Measurements from ENCODE around the gene FHIP2A.
A peak's percentile ranks its signal among the peaks of the same experiment; 100 is the strongest.
"Not testable (repeated sequence)": the region's sequence is repeated elsewhere in the genome, so short reads cannot be mapped to it uniquely, and the experiment has no call there.

FHIP2A gene

DNA sequence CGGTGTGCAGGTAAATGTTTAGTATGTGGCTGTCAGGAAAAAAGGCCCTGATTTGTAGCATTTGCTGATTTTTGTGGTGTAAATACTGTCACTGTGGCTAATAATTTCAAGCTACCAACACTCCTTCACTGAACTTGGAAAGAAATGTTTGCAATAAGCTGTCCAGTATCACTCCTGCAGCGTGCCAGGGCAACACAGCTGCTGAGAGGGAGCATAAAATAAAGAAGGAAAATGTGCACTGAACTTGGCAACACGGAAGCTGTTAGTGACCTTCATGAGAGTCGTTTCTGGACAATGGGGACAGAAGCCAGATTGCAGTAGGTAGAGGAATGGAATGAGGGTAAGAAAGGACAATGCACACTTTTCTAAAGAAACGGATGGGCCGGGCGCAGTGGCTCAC is 37.9 kb upstream of the FHIP2A start:
- Histone ChIP-seq H3K4me3 (IDR thresholded peaks at IDR 0.05; ENCODE audit: insufficient read depth, low read depth, low read length) (no peak overlapping the region), H3K4me1 (ENCODE audit: low read depth, poor library complexity, severe bottlenecking) (no peaks in the 10 kb centered on the region), H3K9ac (no peak overlapping the region), H3K27ac (no peak overlapping the region), H3K79me2 (ENCODE audit: insufficient read depth, low read depth) (no peaks in the 10 kb centered on the region), H3K4me2 (no peak overlapping the region), H2AFZ (ENCODE audit: low read depth) (no peak overlapping the region), H3K36me3 (ENCODE audit: insufficient read depth) (no peaks in the 10 kb centered on the region), H3K27me3 (ENCODE audit: insufficient read depth, low read depth) (no peaks in the 10 kb centered on the region), H4K20me1 (ENCODE audit: insufficient read depth) (no peaks in the 10 kb centered on the region)
- TF ChIP-seq, protein P1, sequence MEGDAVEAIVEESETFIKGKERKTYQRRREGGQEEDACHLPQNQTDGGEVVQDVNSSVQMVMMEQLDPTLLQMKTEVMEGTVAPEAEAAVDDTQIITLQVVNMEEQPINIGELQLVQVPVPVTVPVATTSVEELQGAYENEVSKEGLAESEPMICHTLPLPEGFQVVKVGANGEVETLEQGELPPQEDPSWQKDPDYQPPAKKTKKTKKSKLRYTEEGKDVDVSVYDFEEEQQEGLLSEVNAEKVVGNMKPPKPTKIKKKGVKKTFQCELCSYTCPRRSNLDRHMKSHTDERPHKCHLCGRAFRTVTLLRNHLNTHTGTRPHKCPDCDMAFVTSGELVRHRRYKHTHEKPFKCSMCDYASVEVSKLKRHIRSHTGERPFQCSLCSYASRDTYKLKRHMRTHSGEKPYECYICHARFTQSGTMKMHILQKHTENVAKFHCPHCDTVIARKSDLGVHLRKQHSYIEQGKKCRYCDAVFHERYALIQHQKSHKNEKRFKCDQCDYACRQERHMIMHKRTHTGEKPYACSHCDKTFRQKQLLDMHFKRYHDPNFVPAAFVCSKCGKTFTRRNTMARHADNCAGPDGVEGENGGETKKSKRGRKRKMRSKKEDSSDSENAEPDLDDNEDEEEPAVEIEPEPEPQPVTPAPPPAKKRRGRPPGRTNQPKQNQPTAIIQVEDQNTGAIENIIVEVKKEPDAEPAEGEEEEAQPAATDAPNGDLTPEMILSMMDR (conservative IDR thresholded peaks at IDR 0.05; ENCODE audit: low read depth, low read length): no peak

DNA sequence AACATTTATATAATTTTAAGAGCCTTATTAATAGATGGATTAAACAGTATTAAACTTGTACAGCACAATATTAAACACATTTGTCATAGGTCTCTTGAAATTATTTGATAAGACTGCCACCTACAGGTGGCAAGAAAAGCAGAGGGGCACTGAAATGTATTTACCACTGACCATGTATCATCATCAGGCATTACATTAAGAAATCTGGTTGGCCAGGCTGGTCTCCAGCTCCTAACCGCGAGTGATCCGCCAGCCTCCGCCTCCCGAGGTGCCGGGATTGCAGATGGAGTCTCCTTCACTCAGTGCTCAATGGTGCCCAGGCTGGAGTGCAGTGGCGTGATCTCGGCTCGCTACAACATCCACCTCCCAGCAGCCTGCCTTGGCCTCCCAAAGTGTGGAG is 35.1 kb upstream of the FHIP2A start:
- TF ChIP-seq, protein P1 (conservative IDR thresholded peaks at IDR 0.05; ENCODE audit: low read depth, low read length): peak; percentile 70
- not testable (repeated sequence) for H3K27ac ChIP-seq; H3K27me3 ChIP-seq (ENCODE audit: insufficient read depth, low read depth)

DNA sequence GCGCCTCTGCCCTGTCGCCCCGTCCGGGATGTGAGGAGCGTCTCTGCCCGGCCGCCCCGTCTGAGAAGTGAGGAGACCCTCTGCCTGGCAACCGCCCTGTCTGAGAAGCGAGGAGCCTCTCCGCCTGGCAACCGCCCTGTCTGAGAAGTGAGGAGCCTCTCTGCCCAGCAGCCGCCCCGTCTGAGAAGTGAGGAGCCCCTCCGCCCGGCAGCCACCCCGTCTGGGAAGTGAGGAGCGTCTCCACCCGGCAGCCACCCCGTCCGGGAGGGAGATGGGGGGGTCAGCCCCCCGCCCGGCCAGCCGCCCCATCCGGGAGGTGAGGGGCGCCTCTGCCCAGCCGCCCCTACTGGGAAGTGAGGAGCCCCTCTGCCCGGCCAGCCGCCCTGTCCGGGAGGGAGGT is 34.4 kb upstream of the FHIP2A start:
- H3K4me2 ChIP-seq; H3K27me3 ChIP-seq (ENCODE audit: insufficient read depth, low read depth); H4K20me1 ChIP-seq (ENCODE audit: insufficient read depth); H3K27ac ChIP-seq; H3K9ac ChIP-seq; H3K79me2 ChIP-seq (ENCODE audit: insufficient read depth, low read depth); H3K36me3 ChIP-seq (ENCODE audit: insufficient read depth); H3K4me1 ChIP-seq (ENCODE audit: low read depth, poor library complexity, severe bottlenecking); H2AFZ ChIP-seq (ENCODE audit: low read depth); H3K4me3 ChIP-seq (IDR thresholded peaks at IDR 0.05; ENCODE audit: insufficient read depth, low read depth, low read length): not testable (repeated sequence)

More for the DNA sequence above, 35.1 kb upstream of the FHIP2A start:
- not testable (repeated sequence) for H3K4me2 ChIP-seq; H3K36me3 ChIP-seq (ENCODE audit: insufficient read depth); H3K4me3 ChIP-seq (IDR thresholded peaks at IDR 0.05; ENCODE audit: insufficient read depth, low read depth, low read length); H3K4me1 ChIP-seq (ENCODE audit: low read depth, poor library complexity, severe bottlenecking); H3K79me2 ChIP-seq (ENCODE audit: insufficient read depth, low read depth); H4K20me1 ChIP-seq (ENCODE audit: insufficient read depth); H3K9ac ChIP-seq
- H2AFZ ChIP-seq (ENCODE audit: low read depth): peak overlapping the region; percentile 34; the same call in 1 of the 2 replicates

DNA sequence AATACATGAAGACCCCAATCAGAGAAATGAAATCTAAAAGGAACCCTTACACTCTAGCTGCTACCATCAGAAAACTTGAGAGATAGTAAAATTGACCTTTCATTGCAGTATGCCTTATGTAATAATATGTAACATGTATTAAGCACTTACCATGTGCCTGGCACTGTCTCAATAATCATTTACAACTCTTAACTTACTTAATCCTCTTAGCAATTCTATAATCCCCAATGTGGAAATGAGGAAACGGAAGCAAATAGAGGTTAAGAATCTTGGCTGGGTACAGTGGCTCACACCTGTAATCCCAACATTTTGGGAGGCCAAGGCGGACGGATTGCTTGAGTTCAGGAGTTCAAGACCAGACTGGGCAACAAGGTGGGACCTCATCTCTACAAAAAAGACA is 29.8 kb upstream of the FHIP2A start:
- H2AFZ ChIP-seq (ENCODE audit: low read depth): no peak overlapping the region
- H3K4me1 ChIP-seq (ENCODE audit: low read depth, poor library complexity, severe bottlenecking): no peaks in the 10 kb centered on the region
- H3K4me2 ChIP-seq: no peak overlapping the region
- H3K4me3 ChIP-seq (IDR thresholded peaks at IDR 0.05; ENCODE audit: insufficient read depth, low read depth, low read length): no peak overlapping the region
- no peaks in the 10 kb centered on the region for H4K20me1 ChIP-seq (ENCODE audit: insufficient read depth)
- TF ChIP-seq, protein P1 (conservative IDR thresholded peaks at IDR 0.05; ENCODE audit: low read depth, low read length): no peak
- H3K36me3 ChIP-seq (ENCODE audit: insufficient read depth): no peaks in the 10 kb centered on the region
- no peaks in the 10 kb centered on the region for H3K27me3 ChIP-seq (ENCODE audit: insufficient read depth, low read depth)
- H3K79me2 ChIP-seq (ENCODE audit: insufficient read depth, low read depth): no peaks in the 10 kb centered on the region
- H3K9ac ChIP-seq: no peak overlapping the region
- H3K27ac ChIP-seq: no peak overlapping the region

DNA sequence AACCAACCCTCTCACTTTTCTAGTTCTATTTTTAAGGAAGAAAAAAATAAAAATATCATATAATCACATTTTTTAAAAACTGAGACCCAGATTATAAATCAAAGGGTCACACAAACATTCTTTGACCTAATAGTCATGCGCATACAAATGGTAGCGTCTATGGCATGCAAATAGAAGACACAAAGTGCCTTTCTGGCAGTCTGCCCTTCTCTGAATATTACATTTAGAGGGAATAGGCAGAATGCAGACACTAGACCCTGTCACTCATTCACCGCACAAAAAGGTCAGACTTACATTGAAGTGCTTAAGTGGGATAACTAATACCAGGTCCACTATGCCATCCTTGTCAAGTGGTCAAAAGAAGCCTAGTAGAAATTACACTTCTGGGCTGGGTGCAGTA is 26.5 kb upstream of the FHIP2A start:
- no peaks in the 10 kb centered on the region for H3K36me3 ChIP-seq (ENCODE audit: insufficient read depth)
- H4K20me1 ChIP-seq (ENCODE audit: insufficient read depth): no peaks in the 10 kb centered on the region
- H3K4me1 ChIP-seq (ENCODE audit: low read depth, poor library complexity, severe bottlenecking): no peaks in the 10 kb centered on the region
- H3K79me2 ChIP-seq (ENCODE audit: insufficient read depth, low read depth): no peaks in the 10 kb centered on the region
- no peak overlapping the region for H3K4me3 ChIP-seq (IDR thresholded peaks at IDR 0.05; ENCODE audit: insufficient read depth, low read depth, low read length)
- no peak overlapping the region for H2AFZ ChIP-seq (ENCODE audit: low read depth)
- no peak overlapping the region for H3K9ac ChIP-seq
- TF ChIP-seq, protein P1 (conservative IDR thresholded peaks at IDR 0.05; ENCODE audit: low read depth, low read length): no peak
- no peak overlapping the region for H3K4me2 ChIP-seq
- H3K27me3 ChIP-seq (ENCODE audit: insufficient read depth, low read depth): no peaks in the 10 kb centered on the region
- no peak overlapping the region for H3K27ac ChIP-seq
